Medulla oblongata (tissue), 1 donor: Measurements from ENCODE around the gene MDP1.

Experiments used
- DNase-seq: peaks from one replicate; pipeline ENCODE4 v3.0.0-alpha.2; 2015; ENCODE audit errors: extremely low spot score

The MDP1 gene

GRCh38 chr14:24198814-24199524 is 16.9 kb downstream of the MDP1 start:
- DNase-seq, result no peak

GRCh38 chr14:24197056-24197450 is 18.8 kb downstream of the MDP1 start:
- DNase-seq, result no peak

GRCh38 chr14:24196071-24197055 is 19.5 kb downstream of the MDP1 start:
- DNase-seq, result no peak

GRCh38 chr14:24195186-24196070 is 20.4 kb downstream of the MDP1 start, which contains the start of gene TM9SF1:
TM9SF1 (minus strand) TSS chr14:24195441; CDS start chr14:24195019, 422 bp downstream.
- DNase-seq, result peak; percentile 88

DNA sequence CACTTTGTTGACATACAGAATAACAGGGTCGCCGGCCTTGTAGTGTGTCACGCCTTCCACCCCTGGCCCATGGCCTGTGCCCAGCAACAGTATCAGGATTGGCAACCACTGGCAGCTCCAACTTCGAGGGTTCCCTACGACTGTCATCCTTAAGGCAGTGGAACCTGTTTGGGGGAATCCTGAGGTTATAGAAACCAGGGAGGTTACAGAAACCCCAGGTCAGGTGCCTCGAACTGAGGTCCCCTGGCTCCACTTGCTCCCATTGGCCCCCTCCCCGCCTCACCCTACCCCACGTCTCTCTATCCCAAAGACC is 21.0 kb downstream of the MDP1 start:
- DNase-seq, result no peak

DNA sequence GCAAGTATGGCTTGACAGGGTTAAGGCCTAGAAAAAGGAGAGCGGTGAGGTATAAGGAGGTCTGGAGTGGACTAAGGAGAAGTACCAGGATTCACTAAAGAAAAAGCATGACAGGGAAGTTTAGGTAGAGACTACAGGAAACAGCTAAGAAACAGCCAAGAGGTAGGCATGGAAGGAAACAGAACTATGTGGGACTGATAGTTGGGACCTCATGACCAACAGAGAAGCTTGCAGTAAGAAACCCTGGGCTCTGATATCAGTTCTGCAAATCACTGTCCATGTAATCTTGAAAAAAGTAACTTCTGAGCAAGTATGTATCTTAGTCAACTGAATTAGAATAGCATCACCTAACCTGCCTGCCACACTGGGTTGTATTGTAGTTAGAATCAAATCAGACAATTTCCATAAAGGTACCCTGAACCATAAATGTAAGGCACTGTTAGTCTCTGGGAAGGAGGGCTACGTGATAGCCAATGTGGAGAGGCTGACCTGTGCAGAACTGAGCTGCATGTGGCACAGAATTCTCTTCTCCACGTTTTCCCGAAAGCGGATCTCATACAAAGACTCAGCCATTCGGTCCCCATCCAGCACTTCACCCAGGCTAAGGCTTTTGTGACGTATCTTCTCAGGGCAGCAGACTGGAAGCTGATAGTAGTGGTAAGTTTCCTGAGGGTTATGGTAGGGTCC is 21.5 kb downstream of the MDP1 start:
- DNase-seq, result no peak

- no peak for DNase-seq
Measured at GRCh38 chr14:24192933-24193332, 22.9 kb downstream of the MDP1 start.

DNA sequence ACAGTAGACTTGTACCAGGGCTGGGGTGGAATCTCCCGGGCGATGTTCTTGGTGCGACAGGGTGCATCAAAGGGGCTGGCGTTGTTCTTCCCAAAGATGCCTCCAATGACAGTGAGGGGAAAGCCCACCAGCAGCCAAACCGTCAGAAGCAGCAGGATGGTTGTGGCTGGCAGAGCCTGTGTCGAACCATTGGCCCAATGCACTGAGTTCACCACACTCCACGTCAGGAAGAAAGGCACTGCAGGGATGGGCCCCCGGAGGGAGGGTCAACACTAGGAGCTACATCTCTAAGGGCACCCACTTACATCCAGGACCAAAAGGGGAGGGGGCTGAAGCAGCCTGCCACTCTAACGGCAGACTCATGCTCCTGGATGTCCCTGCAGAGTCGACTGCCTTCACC is 25.4 kb downstream of the MDP1 start:
- no peak for DNase-seq

GRCh38 chr14:24189460-24189859 is 26.4 kb downstream of the MDP1 start:
- no peak for DNase-seq

DNA sequence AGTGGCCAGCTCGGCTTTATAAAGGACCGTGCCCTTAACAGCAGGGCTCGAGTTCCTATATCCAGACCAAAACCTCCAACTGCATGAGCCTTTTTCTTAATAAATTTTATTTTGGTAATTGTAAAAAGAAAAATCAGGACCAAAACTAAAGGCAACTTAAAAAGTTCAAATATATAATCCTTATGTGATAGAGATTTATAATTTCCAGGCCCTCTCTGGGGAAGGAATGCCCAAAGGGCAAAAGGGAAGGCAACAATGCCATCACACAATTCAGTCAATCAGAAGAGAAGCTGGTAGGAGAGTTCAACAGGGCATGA is 26.8 kb downstream of the MDP1 start:
- DNase-seq, result no peak

- DNase-seq, result peak; percentile 96
Measured at GRCh38 chr14:24188251-24189058, 27.4 kb downstream of the MDP1 start, which contains the start of gene IPO4. IPO4 (minus strand) TSS chr14:24188816; CDS start chr14:24188787, 29 bp downstream.

DNA sequence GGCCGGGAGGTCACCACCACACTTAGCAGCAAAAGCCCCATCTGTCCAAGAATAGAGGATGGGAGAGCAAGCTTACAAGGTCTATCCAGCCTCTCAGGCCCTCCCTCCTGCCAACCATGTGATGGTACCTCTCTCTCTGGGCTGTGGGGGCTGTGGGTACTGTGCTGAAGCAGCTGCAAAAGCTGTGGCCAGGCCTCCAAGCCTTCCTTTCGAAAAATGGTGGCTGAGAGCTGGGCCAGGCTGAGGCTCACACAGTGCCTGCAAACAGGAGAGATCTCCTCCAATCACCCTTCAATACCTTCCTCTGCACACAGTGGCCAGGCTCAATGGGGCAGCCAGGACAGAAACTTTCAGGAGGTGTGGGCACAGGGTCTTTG is 28.3 kb downstream of the MDP1 start:
- no peak for DNase-seq

GRCh38 chr14:24186831-24187538 is 28.9 kb downstream of the MDP1 start:
- no peak for DNase-seq

- no peak for DNase-seq
Measured at GRCh38 chr14:24185741-24186140, 30.1 kb downstream of the MDP1 start.

DNA sequence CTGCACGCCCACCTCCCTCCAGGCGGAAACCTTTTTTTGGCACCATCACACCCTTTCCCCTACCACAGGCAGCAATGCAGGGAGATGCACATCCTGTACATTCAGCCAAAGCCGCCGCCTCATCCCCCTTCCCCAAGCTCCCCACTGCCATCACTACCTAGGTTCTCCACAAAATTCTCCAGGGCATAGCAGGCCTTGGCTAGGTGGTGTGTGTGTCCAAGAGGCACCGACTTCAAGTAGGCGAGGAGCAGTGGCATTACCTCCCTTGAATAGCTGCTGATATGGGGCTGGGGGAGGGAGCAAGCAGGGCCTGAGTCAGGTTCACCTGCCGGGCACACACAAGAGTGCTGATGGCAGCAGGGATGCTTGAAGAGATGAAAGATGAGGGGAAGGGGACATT is 30.8 kb downstream of the MDP1 start:
- no peak for DNase-seq

DNA sequence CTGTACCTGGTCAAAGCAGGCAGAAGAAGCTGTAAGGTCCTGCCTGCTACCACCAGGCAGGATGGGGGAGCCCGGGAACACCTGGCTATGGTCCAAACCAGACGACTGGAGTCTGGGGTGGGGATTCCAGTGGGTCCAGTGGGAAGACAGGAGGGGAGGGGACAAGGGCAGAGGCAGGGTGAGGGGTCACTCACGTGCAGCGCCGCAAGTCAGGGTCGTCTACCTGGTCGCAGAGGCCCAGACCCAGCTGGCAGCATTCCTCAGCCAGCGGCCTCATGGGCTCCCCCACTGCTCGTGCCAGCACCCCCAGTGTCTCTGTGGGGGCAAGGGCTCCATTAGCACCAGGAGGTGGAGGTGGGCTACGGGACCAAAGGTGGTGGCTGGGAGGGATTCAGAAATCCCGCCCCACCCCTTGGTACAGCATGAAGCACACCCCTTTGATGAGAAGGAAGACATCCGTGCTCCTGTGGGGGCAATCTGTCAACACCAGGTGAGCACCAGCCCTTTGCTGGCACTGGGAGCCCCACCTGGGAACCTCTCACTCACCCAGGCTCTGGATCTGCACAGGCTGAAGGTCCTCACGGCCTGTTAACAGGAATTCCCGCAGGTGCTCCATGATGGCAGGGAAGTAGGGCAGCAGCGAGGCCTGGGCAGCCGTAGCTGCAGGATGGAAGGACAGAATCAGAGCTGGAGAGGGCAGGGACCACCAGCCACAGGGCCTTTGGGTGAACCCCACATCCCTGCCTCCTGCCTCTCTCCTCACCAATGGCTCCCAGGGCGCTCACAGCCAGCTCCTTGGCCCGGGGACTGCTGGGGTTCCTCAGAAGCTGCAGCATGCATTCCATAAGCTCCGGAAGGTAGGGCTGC is 31.5 kb downstream of the MDP1 start:
- DNase-seq, result no peak

- no peak for DNase-seq
Measured at GRCh38 chr14:24183014-24183481, 32.8 kb downstream of the MDP1 start.

- no peak for DNase-seq
Measured at GRCh38 chr14:24182110-24182882, 33.6 kb downstream of the MDP1 start.
